ENCODE measurements around the gene SRL.

DNA sequence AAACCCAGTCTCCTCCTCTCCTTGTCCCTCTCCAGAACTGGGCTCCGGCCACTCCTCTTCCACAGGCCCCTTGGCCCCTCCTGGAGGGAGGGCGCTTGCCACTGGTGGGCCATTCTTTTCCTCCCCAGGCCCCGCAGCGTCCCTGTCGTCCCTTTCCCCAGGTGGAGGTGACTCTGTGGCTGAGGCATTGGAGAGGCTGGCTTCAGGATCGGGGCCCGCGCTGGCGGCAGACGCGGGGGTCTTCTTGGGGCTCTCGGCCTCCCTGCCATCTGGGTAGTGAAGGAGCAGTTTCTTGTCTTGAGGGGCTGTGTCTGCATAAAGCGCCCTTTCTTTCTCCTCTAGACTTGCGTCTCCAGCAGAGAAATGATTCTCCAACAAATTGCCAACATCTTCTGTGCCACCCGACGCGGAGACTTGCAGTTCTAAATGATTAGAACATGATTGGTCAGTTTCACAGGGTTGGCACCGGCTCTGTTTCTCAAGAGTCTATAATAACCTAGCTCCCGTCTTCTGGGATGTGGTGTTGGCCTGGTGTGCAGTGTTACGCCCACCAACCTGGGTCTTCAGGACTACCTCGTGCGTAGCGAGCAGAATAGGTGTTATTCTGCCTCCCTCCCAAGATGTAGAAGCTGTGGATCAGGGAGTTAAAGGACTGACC, 34.1 kb downstream of the SRL start:
- TF ChIP-seq, protein P1, sequence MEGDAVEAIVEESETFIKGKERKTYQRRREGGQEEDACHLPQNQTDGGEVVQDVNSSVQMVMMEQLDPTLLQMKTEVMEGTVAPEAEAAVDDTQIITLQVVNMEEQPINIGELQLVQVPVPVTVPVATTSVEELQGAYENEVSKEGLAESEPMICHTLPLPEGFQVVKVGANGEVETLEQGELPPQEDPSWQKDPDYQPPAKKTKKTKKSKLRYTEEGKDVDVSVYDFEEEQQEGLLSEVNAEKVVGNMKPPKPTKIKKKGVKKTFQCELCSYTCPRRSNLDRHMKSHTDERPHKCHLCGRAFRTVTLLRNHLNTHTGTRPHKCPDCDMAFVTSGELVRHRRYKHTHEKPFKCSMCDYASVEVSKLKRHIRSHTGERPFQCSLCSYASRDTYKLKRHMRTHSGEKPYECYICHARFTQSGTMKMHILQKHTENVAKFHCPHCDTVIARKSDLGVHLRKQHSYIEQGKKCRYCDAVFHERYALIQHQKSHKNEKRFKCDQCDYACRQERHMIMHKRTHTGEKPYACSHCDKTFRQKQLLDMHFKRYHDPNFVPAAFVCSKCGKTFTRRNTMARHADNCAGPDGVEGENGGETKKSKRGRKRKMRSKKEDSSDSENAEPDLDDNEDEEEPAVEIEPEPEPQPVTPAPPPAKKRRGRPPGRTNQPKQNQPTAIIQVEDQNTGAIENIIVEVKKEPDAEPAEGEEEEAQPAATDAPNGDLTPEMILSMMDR (IDR thresholded peaks at IDR 0.05; ENCODE audit: low read depth, low read length, poor library complexity, severe bottlenecking): no peak
- TF ChIP-seq EZH2phosphoT487 (IDR thresholded peaks at IDR 0.05; ENCODE audit: borderline replicate concordance, low read length): no peak

Measured in DOHH2 (cell line).